ENCODE measurements around the gene CFL2.
A peak's percentile ranks its signal among the peaks of the same experiment; 100 is the strongest.

Gene CFL2

DNA sequence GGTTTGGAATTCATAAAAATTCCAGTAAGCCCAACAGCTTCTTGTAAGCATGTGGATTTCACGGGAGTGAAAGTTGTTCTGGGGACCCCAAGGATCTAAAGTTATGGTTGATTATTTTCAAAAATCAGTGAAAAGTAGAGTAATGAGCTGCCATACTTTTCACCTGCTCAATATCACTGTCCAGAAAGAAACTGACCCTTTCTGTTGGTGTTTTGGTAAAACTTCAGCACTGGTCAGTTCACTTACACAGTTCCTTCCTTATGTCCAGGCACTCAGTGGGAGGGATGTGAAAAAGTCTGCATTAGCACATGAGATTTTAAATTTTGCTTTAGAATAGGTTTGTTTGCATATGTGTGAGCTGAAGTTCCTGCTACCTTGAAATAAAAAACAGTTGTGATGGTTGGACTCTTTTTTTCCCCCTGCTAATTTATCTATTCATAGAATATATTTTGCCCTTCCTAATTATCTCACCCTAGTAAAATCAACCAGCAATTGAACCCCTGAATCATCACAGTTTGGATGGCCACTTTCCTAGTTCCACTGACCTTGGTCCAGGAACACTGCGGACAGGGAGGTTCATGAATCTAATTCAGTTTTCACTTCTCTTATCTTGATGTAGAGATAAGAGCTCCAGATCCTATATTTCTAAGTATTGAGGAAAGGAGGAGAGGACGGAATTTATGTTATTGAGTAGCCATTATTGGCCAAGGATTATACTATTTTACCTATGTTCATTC lies 25.8 kb downstream of the CFL2 start:
- Histone ChIP-seq H3K4me3 (ENCODE audit: control insufficient read depth in 1 of 7, extremely low read depth in 1 of 7, insufficient read depth in 4 of 7, low read depth in 2 of 7, low read length in 6 of 7) (no peak overlapping the region), H3K9me3 (ENCODE audit: control extremely low read depth in 1 of 5, control insufficient read depth in 4 of 5, insufficient read depth in 2 of 5, low read depth in 1 of 5, low read length in 4 of 5) (no peaks in the 10 kb centered on the region), H3K27ac (ENCODE audit: insufficient read depth in 1 of 2, low read depth in 1 of 2, low read length in 2 of 2, poor library complexity in 1 of 2, severe bottlenecking in 2 of 2) (no peak overlapping the region), H3K27me3 (replicated peaks in 2 of 5; ENCODE audit: control insufficient read depth in 4 of 5, insufficient read depth in 5 of 5, low read length in 4 of 5) (no peaks in the 10 kb centered on the region), H3K4me1 (ENCODE audit: control extremely low read depth in 1 of 4, control insufficient read depth in 4 of 4, insufficient read depth in 4 of 4, low read length in 3 of 4) (peaks cover 0 to 2% (median 0%) of the 10 kb centered on the region in 4 experiments), H3K36me3 (ENCODE audit: control insufficient read depth in 4 of 4, insufficient read depth in 4 of 4, low read length in 3 of 4) (no peaks in the 10 kb centered on the region)
- 100% methylated on average over 1 of the region's 3 CpGs for WGBS (ENCODE audit: insufficient coverage)
- POLR2A ChIA-PET, result no interaction called here
- DNase-seq, result no peak
- CTCF ChIA-PET, result no interaction called here

DNA sequence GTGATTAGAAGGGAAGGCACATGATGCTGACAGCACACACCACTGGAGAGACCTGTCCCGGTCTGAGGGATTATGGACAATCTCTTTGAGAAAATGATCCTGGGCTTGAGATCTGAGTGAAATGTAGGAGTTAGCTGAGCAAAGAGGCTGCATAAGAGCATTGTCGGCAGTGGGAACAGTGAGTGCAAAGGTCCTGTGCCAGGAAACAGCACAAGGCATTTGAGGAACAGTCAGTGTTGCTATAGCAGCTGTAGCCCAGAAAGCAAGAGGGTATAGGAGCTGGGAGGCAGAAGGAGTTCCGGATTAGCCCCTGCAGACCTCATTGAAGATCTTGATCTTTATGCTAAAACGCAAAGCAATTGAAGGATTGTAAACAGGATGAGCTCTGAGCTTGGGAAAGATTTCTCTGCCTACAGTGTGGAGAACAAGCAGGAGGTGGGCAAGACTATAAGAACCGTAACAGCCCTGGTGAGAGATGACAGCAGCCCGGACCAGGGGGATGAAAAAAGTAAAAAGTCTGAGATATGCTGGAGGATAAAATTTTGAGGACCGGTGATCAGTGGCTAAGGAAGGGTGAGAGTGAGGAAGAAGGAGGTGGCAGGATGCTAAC lies 28.5 kb downstream of the CFL2 start:
- POLR2A ChIA-PET, result interaction anchor here (0.6 kb wide), 1 partner anchor 47 kb away, joined by 3 read pairs; no protein-coding TSS in a partner anchor
- H3K27ac ChIP-seq (ENCODE audit: insufficient read depth in 1 of 2, low read depth in 1 of 2, low read length in 2 of 2, poor library complexity in 1 of 2, severe bottlenecking in 2 of 2), result no peak overlapping the region
- H3K4me1 ChIP-seq (ENCODE audit: control extremely low read depth in 1 of 4, control insufficient read depth in 4 of 4, insufficient read depth in 4 of 4, low read length in 3 of 4), result peaks cover 0 to 6% (median 0%) of the 10 kb centered on the region in 4 experiments
- WGBS (ENCODE audit: insufficient coverage), result 77% methylated on average over 5 of the region's 7 CpGs
- no peaks in the 10 kb centered on the region for H3K36me3 ChIP-seq (ENCODE audit: control insufficient read depth in 4 of 4, insufficient read depth in 4 of 4, low read length in 3 of 4)
- CTCF ChIA-PET, result interaction anchor here (0.6 kb wide), 1 partner anchor 391 kb away, joined by 4 read pairs; no protein-coding TSS in a partner anchor
- DNase-seq, result no peak
- H3K4me3 ChIP-seq (ENCODE audit: control insufficient read depth in 1 of 7, extremely low read depth in 1 of 7, insufficient read depth in 4 of 7, low read depth in 2 of 7, low read length in 6 of 7), result no peak overlapping the region
- H3K9me3 ChIP-seq (ENCODE audit: control extremely low read depth in 1 of 5, control insufficient read depth in 4 of 5, insufficient read depth in 2 of 5, low read depth in 1 of 5, low read length in 4 of 5), result no peaks in the 10 kb centered on the region
- H3K27me3 ChIP-seq (replicated peaks in 2 of 5; ENCODE audit: control insufficient read depth in 4 of 5, insufficient read depth in 5 of 5, low read length in 4 of 5), result no peaks in the 10 kb centered on the region

DNA sequence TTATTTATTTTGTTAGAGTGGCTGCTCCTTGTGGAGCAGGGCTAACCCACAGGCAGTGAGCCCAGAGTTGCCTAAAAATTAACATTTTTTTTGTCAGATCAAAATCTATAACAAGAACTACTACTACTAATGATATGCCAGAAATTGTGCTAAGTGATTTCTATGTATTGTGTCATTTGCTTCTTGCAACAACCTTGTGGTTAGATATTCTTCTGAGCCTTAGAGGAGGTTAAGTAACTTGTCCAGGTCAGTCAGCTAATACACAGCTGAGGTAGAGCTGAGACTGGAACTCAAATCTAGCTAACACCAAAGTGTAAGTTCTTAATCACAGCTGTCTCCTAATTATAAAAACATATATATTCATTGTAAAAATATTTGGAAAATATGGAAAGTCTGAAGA lies 29.8 kb downstream of the CFL2 start:
- Histone ChIP-seq H3K27me3 (replicated peaks in 2 of 5; ENCODE audit: control insufficient read depth in 4 of 5, insufficient read depth in 5 of 5, low read length in 4 of 5) (no peaks in the 10 kb centered on the region), H3K9me3 (ENCODE audit: control extremely low read depth in 1 of 5, control insufficient read depth in 4 of 5, insufficient read depth in 2 of 5, low read depth in 1 of 5, low read length in 4 of 5) (no peaks in the 10 kb centered on the region), H3K4me3 (ENCODE audit: control insufficient read depth in 1 of 7, extremely low read depth in 1 of 7, insufficient read depth in 4 of 7, low read depth in 2 of 7, low read length in 6 of 7) (no peak overlapping the region), H3K4me1 (ENCODE audit: control extremely low read depth in 1 of 4, control insufficient read depth in 4 of 4, insufficient read depth in 4 of 4, low read length in 3 of 4) (peaks cover 0 to 6% (median 0%) of the 10 kb centered on the region in 4 experiments), H3K36me3 (ENCODE audit: control insufficient read depth in 4 of 4, insufficient read depth in 4 of 4, low read length in 3 of 4) (no peaks in the 10 kb centered on the region), H3K27ac (ENCODE audit: insufficient read depth in 1 of 2, low read depth in 1 of 2, low read length in 2 of 2, poor library complexity in 1 of 2, severe bottlenecking in 2 of 2) (no peak overlapping the region)
- CTCF ChIA-PET, result no interaction called here
- DNase-seq, result no peak
- POLR2A ChIA-PET, result no interaction called here

DNA sequence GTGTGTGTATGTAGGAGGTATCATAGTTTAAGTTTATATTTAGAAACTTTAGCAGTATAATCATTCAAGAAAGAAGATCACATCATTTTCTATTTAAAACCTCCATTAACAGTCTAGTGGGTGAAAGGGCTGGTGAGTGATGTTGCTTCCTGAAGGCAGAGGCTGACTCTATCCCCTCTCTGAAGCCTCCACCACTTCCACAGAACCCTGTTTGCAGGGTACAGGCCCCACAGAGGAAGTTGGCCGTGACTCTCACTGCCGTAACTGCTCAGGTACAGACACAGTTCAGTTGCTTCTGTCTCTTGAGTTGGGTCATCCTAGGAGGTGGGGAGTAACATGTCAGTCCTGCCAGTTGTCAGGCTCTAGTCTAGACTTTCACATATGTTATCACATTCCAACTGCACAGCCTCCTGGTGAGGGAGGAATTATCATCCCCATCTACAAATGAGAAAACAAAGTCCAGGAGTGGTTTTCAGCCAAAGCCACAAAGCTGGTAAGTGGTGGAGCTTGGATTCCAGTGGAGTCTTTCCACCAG lies 31.5 kb downstream of the CFL2 start:
- DNase-seq, result peak in 2 of 3 donors; percentile 16 to 35
- POLR2A ChIA-PET, result no interaction called here

DNA sequence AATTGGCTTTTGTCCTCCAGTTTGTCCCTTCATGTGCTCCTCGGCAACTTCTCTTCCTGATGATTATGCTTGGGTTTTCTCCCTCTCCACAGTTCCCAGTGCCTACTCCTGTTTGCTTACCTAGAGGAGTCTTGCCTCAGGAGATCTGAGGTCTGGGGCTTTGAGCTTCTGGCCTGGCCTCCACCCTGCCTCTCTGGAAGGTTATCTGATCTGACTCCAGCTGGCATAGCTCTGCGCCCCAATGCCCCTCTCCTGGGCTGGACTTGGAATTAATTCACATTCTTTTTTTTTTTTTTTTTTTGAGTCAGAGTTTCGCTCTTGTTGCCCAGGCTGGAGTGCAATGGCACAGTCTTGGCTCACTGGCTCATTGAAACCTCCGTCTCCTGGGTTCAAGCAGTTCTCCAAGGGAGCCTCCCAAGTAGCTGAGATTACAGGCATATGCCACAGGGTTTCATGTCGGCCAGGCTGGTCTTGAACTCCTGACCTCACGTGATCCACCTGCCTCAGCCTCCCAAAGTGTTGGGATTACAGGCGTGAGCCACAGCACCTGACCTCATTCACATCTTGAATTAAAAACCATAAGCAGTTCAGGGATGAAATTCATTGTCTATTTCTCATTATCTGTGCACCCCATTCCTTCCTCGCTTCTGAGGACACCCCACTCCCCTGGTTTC lies 33.5 kb downstream of the CFL2 start:
- Histone ChIP-seq H3K4me3 (ENCODE audit: control insufficient read depth in 1 of 7, extremely low read depth in 1 of 7, insufficient read depth in 4 of 7, low read depth in 2 of 7, low read length in 6 of 7) (no peak overlapping the region), H3K9me3 (ENCODE audit: control extremely low read depth in 1 of 5, control insufficient read depth in 4 of 5, insufficient read depth in 2 of 5, low read depth in 1 of 5, low read length in 4 of 5) (no peaks in the 10 kb centered on the region), H3K4me1 (ENCODE audit: control extremely low read depth in 1 of 4, control insufficient read depth in 4 of 4, insufficient read depth in 4 of 4, low read length in 3 of 4) (peaks cover 0 to 6% (median 0%) of the 10 kb centered on the region in 4 experiments), H3K36me3 (ENCODE audit: control insufficient read depth in 4 of 4, insufficient read depth in 4 of 4, low read length in 3 of 4) (no peaks in the 10 kb centered on the region), H3K27me3 (replicated peaks in 2 of 5; ENCODE audit: control insufficient read depth in 4 of 5, insufficient read depth in 5 of 5, low read length in 4 of 5) (no peaks in the 10 kb centered on the region), H3K27ac (ENCODE audit: insufficient read depth in 1 of 2, low read depth in 1 of 2, low read length in 2 of 2, poor library complexity in 1 of 2, severe bottlenecking in 2 of 2) (no peak overlapping the region)
- DNase-seq, result no peak
- WGBS (ENCODE audit: insufficient coverage), result 99% methylated on average over 6 of the region's 8 CpGs
- POLR2A ChIA-PET, result no interaction called here
- CTCF ChIA-PET, result interaction anchor here (1.5 kb wide), 2 partner anchors 11 to 42 kb away, joined by 5 read pairs; no protein-coding TSS in a partner anchor

More for the DNA sequence above, 31.5 kb downstream of the CFL2 start:
- CTCF ChIA-PET, result no interaction called here
- H3K9me3 ChIP-seq (ENCODE audit: control extremely low read depth in 1 of 5, control insufficient read depth in 4 of 5, insufficient read depth in 2 of 5, low read depth in 1 of 5, low read length in 4 of 5), result no peaks in the 10 kb centered on the region
- no peak overlapping the region for H3K4me3 ChIP-seq (ENCODE audit: control insufficient read depth in 1 of 7, extremely low read depth in 1 of 7, insufficient read depth in 4 of 7, low read depth in 2 of 7, low read length in 6 of 7)
- H3K27me3 ChIP-seq (replicated peaks in 2 of 5; ENCODE audit: control insufficient read depth in 4 of 5, insufficient read depth in 5 of 5, low read length in 4 of 5), result no peaks in the 10 kb centered on the region
- H3K27ac ChIP-seq (ENCODE audit: insufficient read depth in 1 of 2, low read depth in 1 of 2, low read length in 2 of 2, poor library complexity in 1 of 2, severe bottlenecking in 2 of 2), result no peak overlapping the region
- H3K4me1 ChIP-seq (ENCODE audit: control extremely low read depth in 1 of 4, control insufficient read depth in 4 of 4, insufficient read depth in 4 of 4, low read length in 3 of 4), result peaks cover 0 to 6% (median 0%) of the 10 kb centered on the region in 4 experiments
- H3K36me3 ChIP-seq (ENCODE audit: control insufficient read depth in 4 of 4, insufficient read depth in 4 of 4, low read length in 3 of 4), result no peaks in the 10 kb centered on the region
- 17% methylated on average over 2 of the region's 2 CpGs for WGBS (ENCODE audit: insufficient coverage)

DNA sequence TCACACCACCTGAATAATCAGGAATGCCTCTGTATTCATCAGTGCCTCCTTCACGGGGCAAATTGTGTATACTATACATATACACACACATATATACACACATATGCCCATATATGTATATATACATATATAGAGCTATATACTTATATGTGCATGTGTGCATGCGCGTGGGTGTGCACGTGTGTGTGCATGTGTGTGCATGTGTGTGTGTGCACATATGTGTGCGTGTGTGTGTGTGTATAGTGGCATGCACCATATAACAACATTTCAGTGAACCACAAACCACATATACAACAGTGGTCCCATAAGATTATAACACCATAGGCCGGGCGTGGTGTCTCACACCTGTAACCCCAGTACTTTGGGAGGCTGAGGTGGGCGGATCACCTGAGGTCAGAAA lies 35.7 kb downstream of the CFL2 start:
- ChIA-PET POLR2A (no interaction called here), CTCF (no interaction called here)
- H3K27me3 ChIP-seq (replicated peaks in 2 of 5; ENCODE audit: control insufficient read depth in 4 of 5, insufficient read depth in 5 of 5, low read length in 4 of 5), result no peaks in the 10 kb centered on the region
- no peaks in the 10 kb centered on the region for H3K36me3 ChIP-seq (ENCODE audit: control insufficient read depth in 4 of 4, insufficient read depth in 4 of 4, low read length in 3 of 4)
- H3K4me1 ChIP-seq (ENCODE audit: control extremely low read depth in 1 of 4, control insufficient read depth in 4 of 4, insufficient read depth in 4 of 4, low read length in 3 of 4), result peaks cover 0 to 6% (median 0%) of the 10 kb centered on the region in 4 experiments
- no peak overlapping the region for H3K4me3 ChIP-seq (ENCODE audit: control insufficient read depth in 1 of 7, extremely low read depth in 1 of 7, insufficient read depth in 4 of 7, low read depth in 2 of 7, low read length in 6 of 7)
- DNase-seq, result no peak
- no peaks in the 10 kb centered on the region for H3K9me3 ChIP-seq (ENCODE audit: control extremely low read depth in 1 of 5, control insufficient read depth in 4 of 5, insufficient read depth in 2 of 5, low read depth in 1 of 5, low read length in 4 of 5)
- WGBS (ENCODE audit: insufficient coverage), result 100% methylated on average over 3 of the region's 8 CpGs
- no peak overlapping the region for H3K27ac ChIP-seq (ENCODE audit: insufficient read depth in 1 of 2, low read depth in 1 of 2, low read length in 2 of 2, poor library complexity in 1 of 2, severe bottlenecking in 2 of 2)

DNA sequence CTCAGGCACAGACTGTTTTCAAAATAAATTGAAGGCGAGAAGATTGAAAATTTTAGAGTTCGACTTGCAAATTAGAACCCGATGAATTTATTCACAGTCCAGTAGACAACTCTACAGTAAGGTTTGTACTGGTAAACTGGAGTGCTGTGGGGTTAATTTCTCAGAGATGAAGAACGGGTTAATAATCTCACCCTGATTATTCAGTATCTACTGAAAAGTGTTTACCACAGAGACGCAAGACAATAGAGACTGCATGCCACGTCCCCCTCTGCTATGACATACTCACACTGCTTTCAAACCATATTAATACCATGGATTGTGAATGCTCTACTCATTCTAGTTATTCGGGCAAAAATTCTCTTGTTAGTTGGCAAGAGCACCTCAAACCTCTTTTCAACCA lies 36.1 kb downstream of the CFL2 start:
- Histone ChIP-seq H3K36me3 (ENCODE audit: control insufficient read depth in 4 of 4, insufficient read depth in 4 of 4, low read length in 3 of 4) (no peaks in the 10 kb centered on the region), H3K27ac (ENCODE audit: insufficient read depth in 1 of 2, low read depth in 1 of 2, low read length in 2 of 2, poor library complexity in 1 of 2, severe bottlenecking in 2 of 2) (no peak overlapping the region), H3K4me3 (ENCODE audit: control insufficient read depth in 1 of 7, extremely low read depth in 1 of 7, insufficient read depth in 4 of 7, low read depth in 2 of 7, low read length in 6 of 7) (no peak overlapping the region), H3K9me3 (ENCODE audit: control extremely low read depth in 1 of 5, control insufficient read depth in 4 of 5, insufficient read depth in 2 of 5, low read depth in 1 of 5, low read length in 4 of 5) (no peaks in the 10 kb centered on the region), H3K27me3 (replicated peaks in 2 of 5; ENCODE audit: control insufficient read depth in 4 of 5, insufficient read depth in 5 of 5, low read length in 4 of 5) (no peaks in the 10 kb centered on the region), H3K4me1 (ENCODE audit: control extremely low read depth in 1 of 4, control insufficient read depth in 4 of 4, insufficient read depth in 4 of 4, low read length in 3 of 4) (peaks cover 0 to 6% (median 0%) of the 10 kb centered on the region in 4 experiments)
- POLR2A ChIA-PET, result no interaction called here
- CTCF ChIA-PET, result no interaction called here
- no peak for DNase-seq
- 100% methylated on average over 5 of the region's 7 CpGs for WGBS (ENCODE audit: insufficient coverage)

All from common myeloid progenitor, CD34-positive (primary cell).